Measurements from ENCODE around the gene ABCG1. TPM values are rescaled to one million over a fixed set of nuclear protein-coding genes. Genes with fewer than 3 reads are reported as not detected.

Gene ABCG1
- total and polyA plus RNA-seq, 12 donors: 5.5 to 26.2 (median 14.6) TPM

DNA sequence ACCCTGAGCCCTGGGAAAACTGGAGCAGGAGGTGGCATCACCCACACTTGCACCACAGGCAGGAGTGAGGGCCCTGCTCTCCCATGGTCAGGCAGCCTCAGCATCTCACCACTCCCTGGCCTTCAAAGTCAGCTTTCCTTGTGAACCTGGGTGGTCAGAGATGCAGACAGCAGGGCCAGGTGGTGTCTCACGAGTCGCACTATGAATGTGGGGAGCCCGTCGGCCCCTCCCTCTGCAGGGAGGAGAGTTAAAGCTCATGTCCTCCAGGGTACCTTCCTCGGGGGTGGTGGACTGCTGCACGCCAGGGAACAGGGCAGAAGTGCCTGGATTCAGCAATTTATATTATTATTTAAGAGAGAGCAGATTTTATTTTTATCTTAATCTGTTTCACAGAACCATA is 24.1 kb downstream of the ABCG1 start:
- Histone ChIP-seq H3K27me3 (no peaks in the 10 kb centered on the region), H3K4me3 (no peak overlapping the region), H3K9me3 (no peaks in the 10 kb centered on the region), H3K36me3 (no peaks in the 10 kb centered on the region), H3K4me1 (peaks cover 6 to 36% (median 29%) of the 10 kb centered on the region in 9 donors), H3K27ac (no peak overlapping the region)
- intact Hi-C loops (cut with DNase I): no loop called here
- no peak for ATAC-seq
- TF ChIP-seq CTCF (IDR thresholded peaks at IDR 0.05): no peak
- 94 to 95% methylated on average over 6 of the region's 6 CpGs for WGBS, 2 donors
- DNase-seq: no peak

GRCh38 chr21:42245331-42246193 is 26.6 kb downstream of the ABCG1 start:
- H3K4me1 ChIP-seq: peaks cover 0 to 40% (median 19%) of the 10 kb centered on the region in 9 donors
- no peak for TF ChIP-seq CTCF (IDR thresholded peaks at IDR 0.05)
- WGBS, 2 donors: 42 to 48% methylated on average over 10 of the region's 10 CpGs
- intact Hi-C loops (cut with DNase I): no loop called here
- no peak overlapping the region for H3K27ac ChIP-seq
- ATAC-seq (peak in 5 of 8 donors; percentile 16 to 58 (median 36)), DNase-seq (no peak)
- H3K36me3 ChIP-seq: no peaks in the 10 kb centered on the region
- no peaks in the 10 kb centered on the region for H3K27me3 ChIP-seq
- no peaks in the 10 kb centered on the region for H3K9me3 ChIP-seq
- no peak overlapping the region for H3K4me3 ChIP-seq

DNA sequence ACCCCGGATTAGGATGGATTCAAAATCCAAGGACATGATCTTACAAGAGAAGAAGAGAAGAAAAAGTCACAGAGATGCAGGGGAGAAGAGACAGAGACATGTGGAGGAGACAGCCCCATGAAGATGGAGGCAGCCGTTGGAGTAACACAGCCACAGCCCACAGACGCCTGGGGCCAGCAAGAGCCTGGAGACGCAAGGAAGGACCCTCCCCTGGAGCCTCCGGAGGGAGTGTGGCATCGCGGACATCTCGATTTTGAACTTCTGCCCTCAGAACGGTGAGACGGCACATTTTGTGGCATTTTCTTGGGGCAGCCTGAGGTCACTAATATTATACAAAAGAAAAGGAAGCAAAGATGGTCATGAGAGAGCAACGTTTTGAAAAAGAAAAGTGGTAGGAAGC is 28.8 kb downstream of the ABCG1 start:
- no peaks in the 10 kb centered on the region for H3K36me3 ChIP-seq
- peak overlapping the region in 1 of 10 donors; percentile 12 for H3K27ac ChIP-seq
- no peak overlapping the region for H3K4me3 ChIP-seq
- ATAC-seq: no peak
- intact Hi-C loops (cut with DNase I): no loop called here
- no peak for TF ChIP-seq CTCF (IDR thresholded peaks at IDR 0.05)
- 76 to 85% methylated on average over 11 of the region's 11 CpGs for WGBS, 2 donors
- DNase-seq: no peak
- no peaks in the 10 kb centered on the region for H3K27me3 ChIP-seq
- peaks cover 0 to 40% (median 19%) of the 10 kb centered on the region in 9 donors for H3K4me1 ChIP-seq
- H3K9me3 ChIP-seq: no peaks in the 10 kb centered on the region

- 90 to 91% methylated on average over 8 of the region's 8 CpGs for WGBS, 2 donors
- Histone ChIP-seq H3K27ac (no peak overlapping the region), H3K4me1 (peaks cover 0 to 40% (median 19%) of the 10 kb centered on the region in 9 donors), H3K27me3 (no peaks in the 10 kb centered on the region), H3K4me3 (no peak overlapping the region), H3K9me3 (no peaks in the 10 kb centered on the region), H3K36me3 (no peaks in the 10 kb centered on the region)
- intact Hi-C loops (cut with DNase I): no loop called here
- TF ChIP-seq CTCF (IDR thresholded peaks at IDR 0.05): no peak
- ATAC-seq (no peak), DNase-seq (no peak)
Measured at GRCh38 chr21:42248241-42248640, 29.3 kb downstream of the ABCG1 start.

Data from heart right ventricle (tissue), 16 donors.